Measurements from ENCODE around the gene GNGT1. TPM values are rescaled to one million over a fixed set of nuclear protein-coding genes. Genes with fewer than 3 reads are reported as not detected.

Gene GNGT1
- total RNA-seq, 1 donor from 2014 or later = not detected

DNA sequence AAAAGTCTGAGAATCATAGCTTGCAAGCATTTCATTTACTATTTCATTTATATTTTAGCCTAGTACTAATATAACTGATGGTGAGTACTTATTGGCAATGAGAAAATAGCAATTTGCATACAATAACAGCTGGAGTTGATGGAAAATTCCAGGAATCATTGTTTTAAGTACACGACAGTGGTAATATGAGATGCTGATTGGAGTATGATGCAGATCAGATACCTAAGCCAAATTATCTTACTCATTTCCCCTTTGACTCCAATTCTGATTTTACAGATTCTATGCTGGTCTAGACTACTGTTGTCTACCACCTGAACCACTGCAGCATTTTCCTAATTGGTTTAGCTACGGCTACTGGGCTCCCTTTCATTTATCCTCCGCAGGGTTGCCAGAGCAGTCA lies 51.8 kb downstream of the GNGT1 start:
- TF ChIP-seq, protein P1, sequence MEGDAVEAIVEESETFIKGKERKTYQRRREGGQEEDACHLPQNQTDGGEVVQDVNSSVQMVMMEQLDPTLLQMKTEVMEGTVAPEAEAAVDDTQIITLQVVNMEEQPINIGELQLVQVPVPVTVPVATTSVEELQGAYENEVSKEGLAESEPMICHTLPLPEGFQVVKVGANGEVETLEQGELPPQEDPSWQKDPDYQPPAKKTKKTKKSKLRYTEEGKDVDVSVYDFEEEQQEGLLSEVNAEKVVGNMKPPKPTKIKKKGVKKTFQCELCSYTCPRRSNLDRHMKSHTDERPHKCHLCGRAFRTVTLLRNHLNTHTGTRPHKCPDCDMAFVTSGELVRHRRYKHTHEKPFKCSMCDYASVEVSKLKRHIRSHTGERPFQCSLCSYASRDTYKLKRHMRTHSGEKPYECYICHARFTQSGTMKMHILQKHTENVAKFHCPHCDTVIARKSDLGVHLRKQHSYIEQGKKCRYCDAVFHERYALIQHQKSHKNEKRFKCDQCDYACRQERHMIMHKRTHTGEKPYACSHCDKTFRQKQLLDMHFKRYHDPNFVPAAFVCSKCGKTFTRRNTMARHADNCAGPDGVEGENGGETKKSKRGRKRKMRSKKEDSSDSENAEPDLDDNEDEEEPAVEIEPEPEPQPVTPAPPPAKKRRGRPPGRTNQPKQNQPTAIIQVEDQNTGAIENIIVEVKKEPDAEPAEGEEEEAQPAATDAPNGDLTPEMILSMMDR (IDR thresholded peaks at IDR 0.05) = no peak
- Mint-ChIP-seq H3K36me3 (no peaks in the 10 kb centered on the region), H3K4me1 (peaks cover 17% of the 10 kb centered on the region), H3K27ac (no peak overlapping the region), H3K27me3 (ENCODE audit: insufficient read depth, low read depth) (no peaks in the 10 kb centered on the region), H3K4me3 (no peak overlapping the region), H3K9me3 (no peaks in the 10 kb centered on the region)
- Histone ChIP-seq H3K9ac (no peak overlapping the region), H3K27ac (no peak overlapping the region), H3F3A (ENCODE audit: low read depth) (no peaks in the 10 kb centered on the region), H3K27me3 (no peaks in the 10 kb centered on the region), H3K4me3 (no peak overlapping the region), H3K36me3 (no peaks in the 10 kb centered on the region), H3K4me2 (no peak overlapping the region), H3K79me2 (ENCODE audit: low read depth) (no peaks in the 10 kb centered on the region), H3K9me3 (ENCODE audit: low read depth) (no peaks in the 10 kb centered on the region), H2AFZ (replicated peaks) (no peak overlapping the region), H3K4me1 (no peaks in the 10 kb centered on the region), H4K20me1 (ENCODE audit: low read depth) (no peaks in the 10 kb centered on the region)
- no peak for DNase-seq (ENCODE audit: low spot score)

GRCh38 chr7:93958651-93959050 lies 52.3 kb downstream of the GNGT1 start:
- TF ChIP-seq, protein P1 (IDR thresholded peaks at IDR 0.05) = no peak
- TF ChIP-seq EZH2phosphoT487 (IDR thresholded peaks at IDR 0.05) (no peak), EZH2 (IDR thresholded peaks at IDR 0.05) (no peak)
- H3K36me3 ChIP-seq = no peaks in the 10 kb centered on the region
- H3K9ac ChIP-seq = no peak overlapping the region
- H3K4me1 ChIP-seq = no peaks in the 10 kb centered on the region
- Mint-ChIP-seq H3K4me3 (no peak overlapping the region), H3K36me3 (no peaks in the 10 kb centered on the region), H3K9me3 (no peaks in the 10 kb centered on the region), H3K27me3 (ENCODE audit: insufficient read depth, low read depth) (no peaks in the 10 kb centered on the region), H3K4me1 (peaks cover 17% of the 10 kb centered on the region), H3K27ac (no peak overlapping the region)
- DNase-seq (ENCODE audit: low spot score) = no peak
- H3K27ac ChIP-seq = no peak overlapping the region
- H4K20me1 ChIP-seq (ENCODE audit: low read depth) = no peaks in the 10 kb centered on the region
- H2AFZ ChIP-seq (replicated peaks) = no peak overlapping the region
- no peak overlapping the region for H3K4me2 ChIP-seq
- H3F3A ChIP-seq (ENCODE audit: low read depth) = no peaks in the 10 kb centered on the region
- H3K79me2 ChIP-seq (ENCODE audit: low read depth) = no peaks in the 10 kb centered on the region
- no peaks in the 10 kb centered on the region for H3K9me3 ChIP-seq (ENCODE audit: low read depth)
- no peak overlapping the region for H3K4me3 ChIP-seq
- H3K27me3 ChIP-seq = no peaks in the 10 kb centered on the region

Small RNA genes within 50 kb of the gene (small RNA-seq; reads per million reads assigned to genes)
- gene AC002076.2 = not detected

Other genes starting within 250 kb of the GNGT1 start
- 1.5 and 5.8 TPM in 2 replicates for gene TFPI2, start 15.8 kb upstream of the GNGT1 start, total RNA-seq (ENCODE audit: low replicate concordance)
- gene GNG11, start 15.2 kb downstream of the GNGT1 start, total RNA-seq (ENCODE audit: low replicate concordance) = 0.56 and 0.86 TPM in 2 replicates
- gene BET1, start 97.8 kb downstream of the GNGT1 start, total RNA-seq (ENCODE audit: low replicate concordance) = 43.8 and 60.7 TPM in 2 replicates

Measured in neural progenitor cell (in vitro differentiated cells).